Hepatocyte (in vitro differentiated cells): ENCODE results near the gene SSRP1. TPM values are rescaled to one million over a fixed set of nuclear protein-coding genes. Genes with fewer than 3 reads are reported as not detected.

Experiments
- DNase-seq: peaks from one replicate; pipeline ENCODE4 v3.0.0-alpha.2; 2016; ENCODE audit warnings: low spot score
- H2AFZ ChIP-seq: fragments of 200-600 bp; sonication (generic); 2 replicates; pipeline ENCODE4 v1.6.0; 2016; ENCODE audit warnings: antibody characterized with exemption, mild to moderate bottlenecking
- H3K27ac ChIP-seq: fragments of 200-600 bp; sonication (generic); 2 replicates; pipeline ENCODE4 v1.5.1; 2016; ENCODE audit warnings: mild to moderate bottlenecking
- H3K27me3 ChIP-seq: fragments of 200-600 bp; sonication (generic); 2 replicates; pipeline ENCODE4 v1.6.1; 2016
- H3K36me3 ChIP-seq: fragments of 200-600 bp; sonication (generic); replicated peaks from 2 replicates; pipeline ENCODE4 v1.5.1; 2016; ENCODE audit warnings: low read depth; ENCODE audit not compliant: insufficient read depth
- H3K4me1 ChIP-seq: fragments of 200-600 bp; sonication (generic); 2 replicates; pipeline ENCODE4 v1.5.1; 2016; ENCODE audit warnings: mild to moderate bottlenecking, moderate library complexity; ENCODE audit not compliant: insufficient read depth
- H3K4me2 ChIP-seq: fragments of 200-600 bp; sonication (generic); 2 replicates; pipeline ENCODE4 v1.6.0; 2016
- H3K4me3 ChIP-seq: fragments of 200-600 bp; sonication (generic); 2 replicates; pipeline ENCODE4 v1.5.1; 2016; ENCODE audit warnings: mild to moderate bottlenecking
- H3K79me2 ChIP-seq: fragments of 200-600 bp; sonication (generic); 2 replicates; pipeline ENCODE4 v1.6.0; 2017; ENCODE audit warnings: mild to moderate bottlenecking
- H3K9me2 ChIP-seq: fragments of 200-600 bp; sonication (generic); replicated peaks from 2 replicates; pipeline ENCODE4 v1.6.0; 2017; ENCODE audit warnings: mild to moderate bottlenecking; ENCODE audit not compliant: insufficient read depth
- H3K9me3 ChIP-seq: fragments of 200-600 bp; sonication (generic); 2 replicates; pipeline ENCODE4 v1.5.1; 2016; ENCODE audit warnings: low read depth, mild to moderate bottlenecking
- H4K20me1 ChIP-seq: fragments of 200-600 bp; sonication (generic); 2 replicates; pipeline ENCODE4 v1.6.0; 2016; ENCODE audit warnings: mild to moderate bottlenecking; ENCODE audit not compliant: insufficient read depth, poor library complexity, severe bottlenecking
- CTCF ChIP-seq: fragments of 200-600 bp; sonication (generic); IDR thresholded peaks from 2 replicates; pipeline ENCODE4 v1.5.1; 2016; ENCODE audit warnings: antibody characterized with exemption, mild to moderate bottlenecking; ENCODE audit not compliant: poor library complexity
- EZH2 ChIP-seq: fragments of 200-600 bp; sonication (generic); IDR thresholded peaks from 2 replicates; pipeline ENCODE4 v1.6.1; 2016; ENCODE audit warnings: antibody characterized with exemption, mild to moderate bottlenecking, borderline replicate concordance
- EZH2phosphoT487 ChIP-seq: fragments of 200-600 bp; sonication (generic); IDR thresholded peaks from one replicate; pipeline ENCODE4 v1.6.1; 2018; ENCODE audit warnings: antibody characterized with exemption, mild to moderate bottlenecking, low read depth, moderate library complexity; ENCODE audit not compliant: unreplicated experiment, severe bottlenecking
- WGBS: methylation state at CpG from one replicate; pipeline ENCODE4 v1.1.6; 2016; ENCODE audit warnings: low lambda C conversion rate; ENCODE audit errors: missing lambda C conversion rate; 5-methylcytosine and 5-hydroxymethylcytosine counted together
- polyA plus RNA-seq: library from polyadenylated mRNA; unstranded; fragments of >200 nt; fragmentation: Nextera tagmentation; extraction: Ambion mirVana; gene quantifications from 2 replicates; pipeline ENCODE4 v1.2.1, GENCODE V29; 2016
- total RNA-seq: library from RNA; depleted of rRNA; stranded (reverse); fragments of >200 nt; gene quantifications from 2 replicates; pipeline ENCODE4 v1.2.3, GENCODE V29; 2014

Gene SSRP1
- total and polyA plus RNA-seq, 2 experiments from 2014 or later, result 34.0 to 64.6 TPM

GRCh38 chr11:57348052-57348451 lies 12.4 kb upstream of the SSRP1 start:
- H3K9me3 ChIP-seq, result no peaks in the 10 kb centered on the region
- H3K27me3 ChIP-seq, result no peaks in the 10 kb centered on the region
- H3K4me1 ChIP-seq, result no peaks in the 10 kb centered on the region
- no peak overlapping the region for H3K4me2 ChIP-seq
- no peak overlapping the region for H3K4me3 ChIP-seq
- no peak overlapping the region for H2AFZ ChIP-seq
- H3K79me2 ChIP-seq, result no peaks in the 10 kb centered on the region
- H3K27ac ChIP-seq, result no peak overlapping the region
- no peaks in the 10 kb centered on the region for H3K9me2 ChIP-seq
- no peak for DNase-seq
- WGBS, result 84% methylated on average over 7 of the region's 7 CpGs
- TF ChIP-seq EZH2phosphoT487 (no peak), CTCF (no peak), EZH2 (no peak)
- no peaks in the 10 kb centered on the region for H4K20me1 ChIP-seq
- no peaks in the 10 kb centered on the region for H3K36me3 ChIP-seq

GRCh38 chr11:57347336-57347735 lies 11.6 kb upstream of the SSRP1 start:
- Histone ChIP-seq H3K9me3 (no peaks in the 10 kb centered on the region), H3K27me3 (no peaks in the 10 kb centered on the region), H4K20me1 (no peaks in the 10 kb centered on the region), H2AFZ (no peak overlapping the region), H3K9me2 (no peaks in the 10 kb centered on the region), H3K4me1 (no peaks in the 10 kb centered on the region), H3K4me3 (no peak overlapping the region), H3K36me3 (no peaks in the 10 kb centered on the region), H3K4me2 (no peak overlapping the region), H3K27ac (no peak overlapping the region), H3K79me2 (no peaks in the 10 kb centered on the region)
- DNase-seq, result no peak
- no peak for TF ChIP-seq EZH2phosphoT487
- no peak for TF ChIP-seq CTCF
- no peak for TF ChIP-seq EZH2
- WGBS, result 92% methylated on average over 9 of the region's 9 CpGs

- no peaks in the 10 kb centered on the region for H3K9me3 ChIP-seq
- H3K36me3 ChIP-seq, result no peaks in the 10 kb centered on the region
- peak; percentile 93 for DNase-seq
- no peak overlapping the region for H3K4me3 ChIP-seq
- WGBS, result 20% methylated on average over 11 of the region's 11 CpGs
- H3K9me2 ChIP-seq, result no peaks in the 10 kb centered on the region
- H3K79me2 ChIP-seq, result no peaks in the 10 kb centered on the region
- peak overlapping the region; percentile 60 for H3K4me2 ChIP-seq
- no peaks in the 10 kb centered on the region for H3K4me1 ChIP-seq
- no peak overlapping the region for H3K27ac ChIP-seq
- H3K27me3 ChIP-seq, result no peaks in the 10 kb centered on the region
- no peaks in the 10 kb centered on the region for H4K20me1 ChIP-seq
- peak overlapping the region; percentile 57 for H2AFZ ChIP-seq
- TF ChIP-seq EZH2, result no peak
- TF ChIP-seq EZH2phosphoT487, result no peak
- TF ChIP-seq CTCF, result peak; percentile 89
These were observed 10.0 kb upstream of the SSRP1 start for GRCh38 chr11:57345555-57346211.

GRCh38 chr11:57344826-57345225 lies 9.1 kb upstream of the SSRP1 start:
- WGBS, result 96% methylated on average over 10 of the region's 10 CpGs
- Histone ChIP-seq H3K9me2 (no peaks in the 10 kb centered on the region), H3K27me3 (no peaks in the 10 kb centered on the region), H4K20me1 (no peaks in the 10 kb centered on the region), H2AFZ (no peak overlapping the region), H3K36me3 (no peaks in the 10 kb centered on the region), H3K79me2 (no peaks in the 10 kb centered on the region), H3K4me1 (no peaks in the 10 kb centered on the region), H3K4me2 (no peak overlapping the region), H3K9me3 (no peaks in the 10 kb centered on the region), H3K4me3 (no peak overlapping the region), H3K27ac (no peak overlapping the region)
- TF ChIP-seq EZH2 (no peak), EZH2phosphoT487 (no peak), CTCF (no peak)
- no peak for DNase-seq
